Parathyroid adenoma (tissue), 2 donors: ENCODE data around the gene PRRG3.

Experiments
- H2AFZ ChIP-seq: fragments of 300-600 bp; sonication (generic); one replicate; pipeline ENCODE4 v1.7.0; 2017; ENCODE audit warnings: antibody characterized with exemption, mild to moderate bottlenecking
- H3K27ac ChIP-seq: fragments of 300-600 bp; sonication (generic); one replicate; pipeline ENCODE4 v1.7.0; 2017
- H3K27me3 ChIP-seq: fragments of 300-600 bp; sonication (generic); one replicate; pipeline ENCODE4 v1.7.0; 2017; ENCODE audit warnings: low read length; ENCODE audit not compliant: control insufficient read depth, insufficient read depth
- H3K36me3 ChIP-seq: fragments of 300-600 bp; sonication (generic); one replicate; pipeline ENCODE4 v1.7.0; 2017; ENCODE audit warnings: low read length; ENCODE audit not compliant: control insufficient read depth, insufficient read depth
- H3K4me1 ChIP-seq: fragments of 300-600 bp; sonication (generic); one replicate; pipeline ENCODE4 v1.7.0; 2017; ENCODE audit warnings: control low read depth
- H3K4me2 ChIP-seq: fragments of 300-600 bp; sonication (generic); one replicate; pipeline ENCODE4 v1.7.0; 2017; ENCODE audit warnings: low read length
- H3K4me3 ChIP-seq: fragments of 300-600 bp; sonication (generic); one replicate; pipeline ENCODE4 v1.7.0; 2017; ENCODE audit warnings: low read depth, low read length
- H3K79me2 ChIP-seq: fragments of 300-600 bp; sonication (generic); one replicate; pipeline ENCODE4 v1.7.0; 2017; ENCODE audit warnings: control low read depth
- H3K9ac ChIP-seq: fragments of 300-600 bp; sonication (generic); one replicate; pipeline ENCODE4 v1.7.0; 2017; ENCODE audit warnings: mild to moderate bottlenecking
- H3K9me3 ChIP-seq: fragments of 300-600 bp; sonication (generic); one replicate; pipeline ENCODE4 v1.7.0; 2017; ENCODE audit warnings: low read length; ENCODE audit not compliant: control insufficient read depth
- CTCF ChIP-seq: fragments of 300-600 bp; sonication (generic); IDR thresholded peaks from one replicate; pipeline ENCODE4 v1.7.0; 2017; ENCODE audit warnings: antibody characterized with exemption, mild to moderate bottlenecking
- donor health status: primary hyperparathyroidism.

Gene PRRG3

GRCh38 chrX:151736685-151737084 is 41.4 kb downstream of the PRRG3 start:
- Histone ChIP-seq H3K36me3 (no peaks in the 10 kb centered on the region), H3K9ac (no peak overlapping the region), H3K4me3 (no peak overlapping the region), H2AFZ (no peak overlapping the region), H3K27me3 (no peaks in the 10 kb centered on the region), H3K4me1 (no peaks in the 10 kb centered on the region), H3K4me2 (no peak overlapping the region), H3K27ac (no peak overlapping the region), H3K79me2 (no peaks in the 10 kb centered on the region), H3K9me3 (no peaks in the 10 kb centered on the region)
- no peak for TF ChIP-seq CTCF

GRCh38 chrX:151737494-151737893 is 42.2 kb downstream of the PRRG3 start:
- no peak overlapping the region for H3K9ac ChIP-seq
- no peak overlapping the region for H3K4me2 ChIP-seq
- no peak overlapping the region for H3K27ac ChIP-seq
- H2AFZ ChIP-seq: no peak overlapping the region
- H3K36me3 ChIP-seq: no peaks in the 10 kb centered on the region
- no peaks in the 10 kb centered on the region for H3K79me2 ChIP-seq
- no peaks in the 10 kb centered on the region for H3K9me3 ChIP-seq
- H3K4me3 ChIP-seq: no peak overlapping the region
- no peaks in the 10 kb centered on the region for H3K4me1 ChIP-seq
- H3K27me3 ChIP-seq: no peaks in the 10 kb centered on the region
- no peak for TF ChIP-seq CTCF

- TF ChIP-seq CTCF: no peak
- Histone ChIP-seq H2AFZ (no peak overlapping the region), H3K4me2 (no peak overlapping the region), H3K79me2 (no peaks in the 10 kb centered on the region), H3K9ac (no peak overlapping the region), H3K4me3 (no peak overlapping the region), H3K27ac (no peak overlapping the region), H3K27me3 (no peaks in the 10 kb centered on the region), H3K9me3 (no peaks in the 10 kb centered on the region), H3K36me3 (no peaks in the 10 kb centered on the region), H3K4me1 (no peaks in the 10 kb centered on the region)
Observed at GRCh38 chrX:151738751-151739150, 43.5 kb downstream of the PRRG3 start.

GRCh38 chrX:151741606-151742005 is 46.3 kb downstream of the PRRG3 start:
- Histone ChIP-seq H3K27me3 (no peaks in the 10 kb centered on the region), H3K27ac (no peak overlapping the region), H3K4me1 (no peaks in the 10 kb centered on the region), H3K9me3 (no peaks in the 10 kb centered on the region), H3K4me3 (no peak overlapping the region), H3K4me2 (no peak overlapping the region), H2AFZ (no peak overlapping the region), H3K36me3 (no peaks in the 10 kb centered on the region), H3K9ac (no peak overlapping the region), H3K79me2 (no peaks in the 10 kb centered on the region)
- no peak for TF ChIP-seq CTCF

- H2AFZ ChIP-seq: no peak overlapping the region
- no peak overlapping the region for H3K4me2 ChIP-seq
- no peaks in the 10 kb centered on the region for H3K4me1 ChIP-seq
- TF ChIP-seq CTCF: no peak
- no peaks in the 10 kb centered on the region for H3K27me3 ChIP-seq
- no peak overlapping the region for H3K9ac ChIP-seq
- no peak overlapping the region for H3K27ac ChIP-seq
- no peaks in the 10 kb centered on the region for H3K79me2 ChIP-seq
- no peaks in the 10 kb centered on the region for H3K9me3 ChIP-seq
- no peak overlapping the region for H3K4me3 ChIP-seq
- H3K36me3 ChIP-seq: no peaks in the 10 kb centered on the region
Observed at GRCh38 chrX:151742311-151742710, 47.1 kb downstream of the PRRG3 start.
